Measurements from ENCODE around the gene GRIN2D.
"Not testable (repeated sequence)": the region's sequence is repeated elsewhere in the genome, so short reads cannot be mapped to it uniquely, and the experiment has no call there.

Gene GRIN2D

DNA sequence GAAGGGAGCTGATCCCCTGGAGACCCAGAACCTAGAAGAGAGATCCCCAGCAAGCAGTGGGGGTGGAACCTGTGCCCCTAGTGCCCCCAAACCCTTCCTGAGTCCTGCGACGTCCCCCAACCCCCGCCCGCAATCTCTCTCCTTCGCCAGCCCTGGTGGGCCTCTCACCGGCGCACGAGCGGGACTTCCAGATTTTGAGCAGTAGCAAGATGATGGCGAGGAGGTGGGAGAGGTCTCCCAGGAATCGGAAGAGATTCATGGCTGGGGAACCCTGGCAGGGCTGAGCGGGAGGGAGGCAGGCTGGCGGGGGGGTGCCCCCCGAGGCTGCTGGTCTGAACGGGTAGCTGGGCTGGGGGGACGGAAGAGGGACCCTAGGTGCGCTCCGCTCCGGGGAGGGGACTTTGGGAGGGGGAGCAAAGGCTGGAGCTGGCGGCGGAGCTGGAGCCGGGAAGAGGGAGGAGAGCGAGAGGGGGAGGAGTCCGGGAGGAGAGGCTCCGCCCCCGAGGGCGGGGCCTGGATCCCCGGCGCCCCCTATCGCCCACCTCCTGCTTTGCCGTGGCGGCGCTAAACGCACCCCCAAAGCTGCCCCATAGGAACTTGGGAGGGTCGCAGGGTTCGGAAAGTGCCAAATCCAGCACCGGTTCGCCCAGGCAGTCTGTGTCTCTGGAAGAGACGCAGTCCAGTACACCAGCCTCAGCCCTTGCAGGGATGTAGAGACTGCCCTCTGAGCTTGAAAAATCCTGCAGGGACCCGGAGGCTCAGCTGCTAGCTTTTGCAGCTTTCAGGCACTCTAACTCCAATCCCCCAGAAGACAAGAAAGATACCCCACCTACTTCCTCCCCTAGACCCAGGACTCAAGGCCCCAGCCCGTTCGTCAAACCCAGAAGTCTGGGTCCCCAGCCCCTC, 2.1 kb upstream of the GRIN2D start, which contains the start of gene KDELR1 (continued):
- TF ChIP-seq HOXC10 (CRISPR knock-in tag; IDR thresholded peaks at IDR 0.05): 0 out of 2 replicates have a peak, but pooled peaks have one; percentile 49
- TF ChIP-seq, protein P1, sequence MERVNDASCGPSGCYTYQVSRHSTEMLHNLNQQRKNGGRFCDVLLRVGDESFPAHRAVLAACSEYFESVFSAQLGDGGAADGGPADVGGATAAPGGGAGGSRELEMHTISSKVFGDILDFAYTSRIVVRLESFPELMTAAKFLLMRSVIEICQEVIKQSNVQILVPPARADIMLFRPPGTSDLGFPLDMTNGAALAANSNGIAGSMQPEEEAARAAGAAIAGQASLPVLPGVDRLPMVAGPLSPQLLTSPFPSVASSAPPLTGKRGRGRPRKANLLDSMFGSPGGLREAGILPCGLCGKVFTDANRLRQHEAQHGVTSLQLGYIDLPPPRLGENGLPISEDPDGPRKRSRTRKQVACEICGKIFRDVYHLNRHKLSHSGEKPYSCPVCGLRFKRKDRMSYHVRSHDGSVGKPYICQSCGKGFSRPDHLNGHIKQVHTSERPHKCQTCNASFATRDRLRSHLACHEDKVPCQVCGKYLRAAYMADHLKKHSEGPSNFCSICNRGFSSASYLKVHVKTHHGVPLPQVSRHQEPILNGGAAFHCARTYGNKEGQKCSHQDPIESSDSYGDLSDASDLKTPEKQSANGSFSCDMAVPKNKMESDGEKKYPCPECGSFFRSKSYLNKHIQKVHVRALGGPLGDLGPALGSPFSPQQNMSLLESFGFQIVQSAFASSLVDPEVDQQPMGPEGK (tag by site-specific recombination; IDR thresholded peaks at IDR 0.05): peak; percentile 85
- TF ChIP-seq, protein P2, sequence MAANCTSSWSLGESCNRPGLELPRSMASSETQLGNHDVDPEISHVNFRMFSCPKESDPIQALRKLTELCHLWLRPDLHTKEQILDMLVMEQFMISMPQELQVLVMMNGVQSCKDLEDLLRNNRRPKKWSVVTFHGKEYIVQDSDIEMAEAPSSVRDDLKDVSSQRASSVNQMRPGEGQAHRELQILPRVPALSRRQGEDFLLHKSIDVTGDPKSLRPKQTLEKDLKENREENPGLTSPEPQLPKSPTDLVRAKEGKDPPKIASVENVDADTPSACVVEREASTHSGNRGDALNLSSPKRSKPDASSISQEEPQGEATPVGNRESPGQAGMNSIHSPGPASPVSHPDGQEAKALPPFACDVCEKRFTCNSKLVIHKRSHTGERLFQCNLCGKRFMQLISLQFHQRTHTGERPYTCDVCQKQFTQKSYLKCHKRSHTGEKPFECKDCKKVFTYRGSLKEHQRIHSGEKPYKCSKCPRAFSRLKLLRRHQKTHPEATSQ (tag by site-specific recombination; IDR thresholded peaks at IDR 0.05): no peak

DNA sequence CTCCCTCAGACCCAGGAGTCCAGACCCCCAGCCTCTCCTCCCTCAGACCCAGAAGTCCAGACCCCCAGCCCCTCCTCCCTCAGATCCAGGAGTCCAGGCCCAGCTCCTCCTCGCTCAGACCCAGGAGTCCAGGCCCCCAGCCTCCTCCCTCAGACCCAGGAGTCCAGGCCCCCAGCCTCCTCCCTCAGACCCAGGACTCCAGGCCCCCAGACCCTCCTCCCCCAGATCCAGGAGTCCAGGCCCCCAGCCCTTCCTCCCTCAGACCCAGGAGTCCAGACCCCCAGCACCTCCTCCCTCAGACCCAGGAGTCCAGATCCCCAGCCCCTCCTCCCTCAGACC, 1.5 kb upstream of the GRIN2D start:
- H3K9me3 ChIP-seq (ENCODE audit: control insufficient read depth, insufficient read depth, low read depth, low read length); H3K4me3 ChIP-seq (ENCODE audit: low read depth, low read length); H3K27ac ChIP-seq (ENCODE audit: extremely low read depth, low read depth, low read length): not testable (repeated sequence)
- POLR2A ChIA-PET: interaction anchor here (0.5 to 1.9 kb wide), 17 partner anchors 8 to 1282 kb away, joined by 3 to 42 read pairs (median 4); partner anchors contain the start of genes CARD8, EMP3, RPL18 and SPHK2
- CTCF ChIA-PET: interaction anchor here (0.6 to 3.4 kb wide), 38 partner anchors 11 to 1523 kb away, joined by 3 to 69 read pairs (median 4); partner anchors contain the start of genes GRWD1, SYNGR4 and TMEM143
- H3K36me3 ChIP-seq (ENCODE audit: control insufficient read depth in 2 of 2, insufficient read depth in 1 of 2, low read length in 2 of 2): peaks cover 26% of the 10 kb centered on the region in 2 experiments
- peaks cover 10% of the 10 kb centered on the region for H3K4me1 ChIP-seq (ENCODE audit: control insufficient read depth, insufficient read depth, low read length)

DNA sequence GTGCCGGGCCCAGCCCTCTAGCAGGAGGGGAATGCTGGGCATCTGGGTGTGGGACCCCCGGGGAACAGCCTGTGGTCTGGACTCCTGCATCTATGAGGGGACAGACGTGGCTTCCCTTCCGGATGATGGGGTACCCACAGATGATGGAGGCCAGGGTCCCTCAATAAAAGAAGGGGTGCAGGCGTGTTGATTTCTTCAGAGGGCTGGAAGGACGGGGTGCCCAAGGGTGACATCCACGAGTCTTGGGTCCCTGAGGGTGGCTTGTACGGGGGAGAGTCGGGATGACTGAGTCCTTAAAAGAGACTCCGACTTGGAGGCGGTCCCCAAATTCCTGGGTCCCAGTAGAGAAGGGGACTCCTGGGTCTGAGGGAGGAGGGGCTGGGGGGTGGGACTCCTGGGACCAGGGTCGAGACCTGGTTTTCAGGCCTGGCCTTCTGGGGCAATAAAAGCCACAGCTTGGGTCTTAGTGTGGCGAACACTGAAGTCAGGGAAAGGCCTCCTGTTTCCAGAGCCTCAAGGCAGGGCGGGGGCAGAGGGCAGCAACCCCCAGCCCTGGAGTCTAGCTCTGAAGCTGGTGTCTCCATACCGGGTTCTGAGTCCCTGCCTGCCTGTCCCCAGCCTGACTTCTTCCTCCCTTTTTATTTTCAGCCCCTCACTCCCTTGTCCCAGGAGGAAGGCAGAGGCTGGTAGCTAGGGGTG, 459 bp upstream of the GRIN2D start:
- POLR2A ChIA-PET: interaction anchor here (1.2 to 1.4 kb wide), 2 partner anchors 29 to 53 kb away, joined by 3 to 5 read pairs; partner anchors contain the start of genes GRWD1, SYNGR4 and TMEM143

More for the DNA sequence above, 459 bp upstream of the GRIN2D start:
- TF ChIP-seq, protein P3, sequence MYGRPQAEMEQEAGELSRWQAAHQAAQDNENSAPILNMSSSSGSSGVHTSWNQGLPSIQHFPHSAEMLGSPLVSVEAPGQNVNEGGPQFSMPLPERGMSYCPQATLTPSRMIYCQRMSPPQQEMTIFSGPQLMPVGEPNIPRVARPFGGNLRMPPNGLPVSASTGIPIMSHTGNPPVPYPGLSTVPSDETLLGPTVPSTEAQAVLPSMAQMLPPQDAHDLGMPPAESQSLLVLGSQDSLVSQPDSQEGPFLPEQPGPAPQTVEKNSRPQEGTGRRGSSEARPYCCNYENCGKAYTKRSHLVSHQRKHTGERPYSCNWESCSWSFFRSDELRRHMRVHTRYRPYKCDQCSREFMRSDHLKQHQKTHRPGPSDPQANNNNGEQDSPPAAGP (tag by site-specific recombination; IDR thresholded peaks at IDR 0.05): 0 out of 2 replicates have a peak, but pooled peaks have one; percentile 12
- TF ChIP-seq, protein P4, sequence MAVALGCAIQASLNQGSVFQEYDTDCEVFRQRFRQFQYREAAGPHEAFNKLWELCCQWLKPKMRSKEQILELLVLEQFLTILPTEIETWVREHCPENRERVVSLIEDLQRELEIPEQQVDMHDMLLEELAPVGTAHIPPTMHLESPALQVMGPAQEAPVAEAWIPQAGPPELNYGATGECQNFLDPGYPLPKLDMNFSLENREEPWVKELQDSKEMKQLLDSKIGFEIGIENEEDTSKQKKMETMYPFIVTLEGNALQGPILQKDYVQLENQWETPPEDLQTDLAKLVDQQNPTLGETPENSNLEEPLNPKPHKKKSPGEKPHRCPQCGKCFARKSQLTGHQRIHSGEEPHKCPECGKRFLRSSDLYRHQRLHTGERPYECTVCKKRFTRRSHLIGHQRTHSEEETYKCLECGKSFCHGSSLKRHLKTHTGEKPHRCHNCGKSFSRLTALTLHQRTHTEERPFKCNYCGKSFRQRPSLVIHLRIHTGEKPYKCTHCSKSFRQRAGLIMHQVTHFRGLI (tag by site-specific recombination; IDR thresholded peaks at IDR 0.05): no peak
- TF ChIP-seq ZNF629 (tag by site-specific recombination; IDR thresholded peaks at IDR 0.05) (no peak), HOXD13 (CRISPR knock-in tag; IDR thresholded peaks at IDR 0.05; ENCODE audit: borderline replicate concordance) (no peak), ZBTB20 (tag by site-specific recombination; IDR thresholded peaks at IDR 0.05) (no peak; the same call in 1 of the 2 replicates), ZNF155 (tag by site-specific recombination; IDR thresholded peaks at IDR 0.05) (no peak), KLF10 (tag by site-specific recombination; IDR thresholded peaks at IDR 0.05) (no peak), ZNF843 (tag by site-specific recombination; IDR thresholded peaks at IDR 0.05) (no peak), ZNF510 (tag by site-specific recombination; IDR thresholded peaks at IDR 0.05; ENCODE audit: insufficient replicate concordance) (no peak)
- TF ChIP-seq, protein P1 (tag by site-specific recombination; IDR thresholded peaks at IDR 0.05): peak; percentile 49
- TF ChIP-seq, protein P5, sequence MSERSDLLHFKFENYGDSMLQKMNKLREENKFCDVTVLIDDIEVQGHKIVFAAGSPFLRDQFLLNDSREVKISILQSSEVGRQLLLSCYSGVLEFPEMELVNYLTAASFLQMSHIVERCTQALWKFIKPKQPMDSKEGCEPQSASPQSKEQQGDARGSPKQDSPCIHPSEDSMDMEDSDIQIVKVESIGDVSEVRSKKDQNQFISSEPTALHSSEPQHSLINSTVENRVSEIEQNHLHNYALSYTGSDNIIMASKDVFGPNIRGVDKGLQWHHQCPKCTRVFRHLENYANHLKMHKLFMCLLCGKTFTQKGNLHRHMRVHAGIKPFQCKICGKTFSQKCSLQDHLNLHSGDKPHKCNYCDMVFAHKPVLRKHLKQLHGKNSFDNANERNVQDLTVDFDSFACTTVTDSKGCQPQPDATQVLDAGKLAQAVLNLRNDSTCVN (tag by site-specific recombination; optimal IDR thresholded peaks at IDR 0.05): no peak
- no peak overlapping the region; the same call in 1 of the 2 replicates for H3K4me3 ChIP-seq (ENCODE audit: low read depth, low read length)
- H3K27ac ChIP-seq (ENCODE audit: extremely low read depth, low read depth, low read length): no peak overlapping the region; the same call in 1 of the 2 replicates
- H3K9me3 ChIP-seq (ENCODE audit: control insufficient read depth, insufficient read depth, low read depth, low read length): no peaks in the 10 kb centered on the region
- H3K4me1 ChIP-seq (ENCODE audit: control insufficient read depth, insufficient read depth, low read length): peaks cover 10% of the 10 kb centered on the region
- peaks cover 16% of the 10 kb centered on the region in 2 experiments for H3K36me3 ChIP-seq (ENCODE audit: control insufficient read depth in 2 of 2, insufficient read depth in 1 of 2, low read length in 2 of 2)
- CTCF ChIA-PET: interaction anchor here (0.5 to 1.0 kb wide), 6 partner anchors 13 to 191 kb away, joined by 3 to 5 read pairs (median 3); partner anchors contain the start of genes SYNGR4 and TMEM143
